Measurements from ENCODE around the gene HMOX2.

HMOX2 gene

GRCh38 chr16:4510131-4510530, 33.9 kb downstream of the HMOX2 start:
- TF ChIP-seq EZH2 (IDR thresholded peaks at IDR 0.05; ENCODE audit: borderline replicate concordance, low read length) (no peak), CTCF (IDR thresholded peaks at IDR 0.05; ENCODE audit: low read length) (no peak)
- Histone ChIP-seq H3K36me3 (ENCODE audit: insufficient read depth, low read length) (peaks cover 62% of the 10 kb centered on the region), H3K9me3 (ENCODE audit: low read length) (no peaks in the 10 kb centered on the region), H3K9me2 (ENCODE audit: low read depth, low read length) (no peaks in the 10 kb centered on the region), H3K27me3 (ENCODE audit: insufficient read depth, low read length) (no peaks in the 10 kb centered on the region), H3K27ac (ENCODE audit: low read depth, low read length, poor library complexity, severe bottlenecking) (no peak overlapping the region), H3K4me3 (ENCODE audit: low read depth, low read length, poor library complexity, severe bottlenecking) (no peak overlapping the region), H2AFZ (ENCODE audit: low read length) (no peak overlapping the region), H3F3A (ENCODE audit: insufficient read depth, low read length) (peaks cover under 1% of the 10 kb centered on the region; the same call in 1 of the 2 replicates), H3K4me1 (ENCODE audit: insufficient read depth, low read length, severe bottlenecking) (peaks cover 12% of the 10 kb centered on the region), H3K79me2 (ENCODE audit: insufficient read depth, low read length) (no peaks in the 10 kb centered on the region), H3K9ac (ENCODE audit: low read length) (no peak overlapping the region), H3K4me2 (ENCODE audit: low read length) (no peak overlapping the region), H4K20me1 (ENCODE audit: insufficient read depth, low read length) (no peaks in the 10 kb centered on the region)

- peaks cover 5% of the 10 kb centered on the region for H3K4me1 ChIP-seq (ENCODE audit: insufficient read depth, low read length, severe bottlenecking)
- no peaks in the 10 kb centered on the region for H3K79me2 ChIP-seq (ENCODE audit: insufficient read depth, low read length)
- no peaks in the 10 kb centered on the region for H3F3A ChIP-seq (ENCODE audit: insufficient read depth, low read length)
- no peak overlapping the region for H3K9ac ChIP-seq (ENCODE audit: low read length)
- TF ChIP-seq CTCF (IDR thresholded peaks at IDR 0.05; ENCODE audit: low read length) (no peak), EZH2 (IDR thresholded peaks at IDR 0.05; ENCODE audit: borderline replicate concordance, low read length) (no peak)
- no peaks in the 10 kb centered on the region for H4K20me1 ChIP-seq (ENCODE audit: insufficient read depth, low read length)
- no peak overlapping the region for H3K4me3 ChIP-seq (ENCODE audit: low read depth, low read length, poor library complexity, severe bottlenecking)
- no peak overlapping the region for H3K27ac ChIP-seq (ENCODE audit: low read depth, low read length, poor library complexity, severe bottlenecking)
- no peaks in the 10 kb centered on the region for H3K9me2 ChIP-seq (ENCODE audit: low read depth, low read length)
- no peak overlapping the region for H3K4me2 ChIP-seq (ENCODE audit: low read length)
- no peak overlapping the region for H2AFZ ChIP-seq (ENCODE audit: low read length)
- H3K9me3 ChIP-seq (ENCODE audit: low read length) = no peaks in the 10 kb centered on the region
- peaks cover 62% of the 10 kb centered on the region for H3K36me3 ChIP-seq (ENCODE audit: insufficient read depth, low read length)
- H3K27me3 ChIP-seq (ENCODE audit: insufficient read depth, low read length) = no peaks in the 10 kb centered on the region
Observed at GRCh38 chr16:4510747-4511426, 34.7 kb downstream of the HMOX2 start.

- no peak overlapping the region for H3K4me2 ChIP-seq (ENCODE audit: low read length)
- H3K27me3 ChIP-seq (ENCODE audit: insufficient read depth, low read length) = no peaks in the 10 kb centered on the region
- H3K79me2 ChIP-seq (ENCODE audit: insufficient read depth, low read length) = no peaks in the 10 kb centered on the region
- no peak overlapping the region for H2AFZ ChIP-seq (ENCODE audit: low read length)
- H3K27ac ChIP-seq (ENCODE audit: low read depth, low read length, poor library complexity, severe bottlenecking) = no peak overlapping the region
- H3K9me3 ChIP-seq (ENCODE audit: low read length) = no peaks in the 10 kb centered on the region
- no peaks in the 10 kb centered on the region for H3K4me1 ChIP-seq (ENCODE audit: insufficient read depth, low read length, severe bottlenecking)
- TF ChIP-seq CTCF (IDR thresholded peaks at IDR 0.05; ENCODE audit: low read length) (peak; percentile 27; the same call in 1 of the 2 replicates), EZH2 (IDR thresholded peaks at IDR 0.05; ENCODE audit: borderline replicate concordance, low read length) (no peak)
- H3K9me2 ChIP-seq (ENCODE audit: low read depth, low read length) = no peaks in the 10 kb centered on the region
- no peak overlapping the region for H3K4me3 ChIP-seq (ENCODE audit: low read depth, low read length, poor library complexity, severe bottlenecking)
- H3K9ac ChIP-seq (ENCODE audit: low read length) = no peak overlapping the region
- H3K36me3 ChIP-seq (ENCODE audit: insufficient read depth, low read length) = peaks cover 61% of the 10 kb centered on the region
- no peaks in the 10 kb centered on the region for H3F3A ChIP-seq (ENCODE audit: insufficient read depth, low read length)
- H4K20me1 ChIP-seq (ENCODE audit: insufficient read depth, low read length) = no peaks in the 10 kb centered on the region
Observed at GRCh38 chr16:4511441-4512082, 35.4 kb downstream of the HMOX2 start.
